PFSK-1 (cell line): Measurements from ENCODE around the gene GRB2. TPM values are rescaled to one million over a fixed set of nuclear protein-coding genes. Genes with fewer than 3 reads are reported as not detected.

ENCODE experiments used
- FOXP2 ChIP-seq: optimal IDR thresholded peaks from 2 replicates; pipeline ENCODE3; 2011; ENCODE audit warnings: borderline replicate concordance, control low read depth, inconsistent platforms; ENCODE audit not compliant: insufficient read depth; ENCODE audit errors: extremely low read length, extremely low read depth
- POLR2AphosphoS5 ChIP-seq: IDR thresholded peaks from 2 replicates; pipeline ENCODE4 v1.6.1; 2012; ENCODE audit warnings: low read depth, mild to moderate bottlenecking, control low read depth, low read length, moderate library complexity
- SIN3A ChIP-seq: IDR thresholded peaks from 2 replicates; pipeline ENCODE4 v1.6.1; 2012; ENCODE audit warnings: mild to moderate bottlenecking, low read length, moderate library complexity, borderline replicate concordance; ENCODE audit not compliant: insufficient read depth
- TAF1 ChIP-seq: IDR thresholded peaks from 2 replicates; pipeline ENCODE4 v1.6.1; 2012; ENCODE audit warnings: low read length, control low read depth, borderline replicate concordance; ENCODE audit not compliant: insufficient read depth
- polyA plus RNA-seq: library from polyadenylated mRNA; unstranded; fragments of >200 nt; gene quantifications from one replicate; pipeline ENCODE4 v1.2.1, GENCODE V29; 2012; ENCODE audit warnings: low read depth, missing spikeins; ENCODE audit not compliant: insufficient read length
- TF ChIP-seq, protein P1 (sequence below), 2 experiments: IDR thresholded peaks; 2 replicates each; pipeline versions ENCODE4 v1.6.1 to v1.8.0; 2011 to 2012; ENCODE audit warnings: low read depth in 2 of 2, low read length in 2 of 2, control low read depth in 1 of 2, inconsistent platforms in 1 of 2, mild to moderate bottlenecking in 1 of 2, moderate library complexity in 1 of 2; ENCODE audit not compliant: insufficient read depth in 1 of 2

Gene GRB2
- 81.9 TPM for polyA plus RNA-seq

DNA sequence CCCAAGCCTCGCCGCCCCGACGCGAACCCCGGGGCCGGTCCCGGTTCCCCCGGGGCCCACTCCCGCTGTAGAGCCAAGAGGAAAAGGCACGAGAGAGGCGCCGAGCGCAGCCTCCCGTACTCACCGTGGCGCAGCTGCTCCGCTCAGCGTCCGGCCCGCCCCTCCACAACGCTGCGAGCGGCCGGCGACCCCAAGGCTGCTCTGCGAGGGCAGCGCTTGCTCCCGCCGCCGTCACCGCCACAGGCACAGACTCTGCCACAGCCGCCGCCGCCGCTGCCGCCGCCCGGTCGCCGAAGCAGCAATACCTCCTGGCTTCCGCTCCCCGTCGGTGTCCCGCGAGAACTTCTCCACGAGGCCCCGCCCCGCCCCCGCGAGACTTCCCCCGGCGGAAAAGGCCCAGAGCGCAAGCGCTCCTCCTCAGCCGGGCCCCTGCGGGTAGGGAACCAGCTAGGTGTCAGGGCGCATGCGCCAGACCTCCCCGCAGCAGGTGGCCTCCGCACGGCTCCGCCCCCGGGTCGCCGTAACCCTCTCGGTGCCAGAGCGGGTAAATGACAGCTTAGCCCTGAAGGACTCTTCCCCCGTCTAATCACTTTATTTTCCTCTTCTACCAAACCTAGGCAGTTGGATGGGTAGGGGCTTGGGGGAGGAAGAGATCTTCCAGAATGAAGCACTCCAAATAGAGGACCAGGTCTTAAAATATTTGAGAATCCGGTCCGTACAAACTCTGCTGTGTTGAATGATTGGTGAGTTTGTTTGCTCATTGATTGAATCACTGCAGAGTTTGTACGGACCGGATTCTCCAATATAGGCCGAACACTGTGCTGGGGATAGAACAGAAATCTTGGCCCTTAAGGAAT lies at the start of gene GRB2:
GRB2 (minus strand) TSS at position 314 of the 857 bp plus-strand sequence. CDS start 12,050 bp downstream, outside the sequence.
- peak; percentile 87; the same call in 1 of the 2 replicates for TF ChIP-seq TAF1
- peak; percentile 92 for TF ChIP-seq POLR2AphosphoS5
- peak; percentile 49 for TF ChIP-seq FOXP2
- peak; percentile 25; the same call in 1 of the 2 replicates for TF ChIP-seq SIN3A
- TF ChIP-seq, protein P1, sequence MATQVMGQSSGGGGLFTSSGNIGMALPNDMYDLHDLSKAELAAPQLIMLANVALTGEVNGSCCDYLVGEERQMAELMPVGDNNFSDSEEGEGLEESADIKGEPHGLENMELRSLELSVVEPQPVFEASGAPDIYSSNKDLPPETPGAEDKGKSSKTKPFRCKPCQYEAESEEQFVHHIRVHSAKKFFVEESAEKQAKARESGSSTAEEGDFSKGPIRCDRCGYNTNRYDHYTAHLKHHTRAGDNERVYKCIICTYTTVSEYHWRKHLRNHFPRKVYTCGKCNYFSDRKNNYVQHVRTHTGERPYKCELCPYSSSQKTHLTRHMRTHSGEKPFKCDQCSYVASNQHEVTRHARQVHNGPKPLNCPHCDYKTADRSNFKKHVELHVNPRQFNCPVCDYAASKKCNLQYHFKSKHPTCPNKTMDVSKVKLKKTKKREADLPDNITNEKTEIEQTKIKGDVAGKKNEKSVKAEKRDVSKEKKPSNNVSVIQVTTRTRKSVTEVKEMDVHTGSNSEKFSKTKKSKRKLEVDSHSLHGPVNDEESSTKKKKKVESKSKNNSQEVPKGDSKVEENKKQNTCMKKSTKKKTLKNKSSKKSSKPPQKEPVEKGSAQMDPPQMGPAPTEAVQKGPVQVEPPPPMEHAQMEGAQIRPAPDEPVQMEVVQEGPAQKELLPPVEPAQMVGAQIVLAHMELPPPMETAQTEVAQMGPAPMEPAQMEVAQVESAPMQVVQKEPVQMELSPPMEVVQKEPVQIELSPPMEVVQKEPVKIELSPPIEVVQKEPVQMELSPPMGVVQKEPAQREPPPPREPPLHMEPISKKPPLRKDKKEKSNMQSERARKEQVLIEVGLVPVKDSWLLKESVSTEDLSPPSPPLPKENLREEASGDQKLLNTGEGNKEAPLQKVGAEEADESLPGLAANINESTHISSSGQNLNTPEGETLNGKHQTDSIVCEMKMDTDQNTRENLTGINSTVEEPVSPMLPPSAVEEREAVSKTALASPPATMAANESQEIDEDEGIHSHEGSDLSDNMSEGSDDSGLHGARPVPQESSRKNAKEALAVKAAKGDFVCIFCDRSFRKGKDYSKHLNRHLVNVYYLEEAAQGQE (IDR thresholded peaks at IDR 0.05; ENCODE audit: insufficient read depth in 1 of 2, low read depth in 2 of 2, low read length in 2 of 2), result 0 out of 4 replicates have a peak, but pooled peaks of 1 of the 2 experiments have one; percentile 17

DNA sequence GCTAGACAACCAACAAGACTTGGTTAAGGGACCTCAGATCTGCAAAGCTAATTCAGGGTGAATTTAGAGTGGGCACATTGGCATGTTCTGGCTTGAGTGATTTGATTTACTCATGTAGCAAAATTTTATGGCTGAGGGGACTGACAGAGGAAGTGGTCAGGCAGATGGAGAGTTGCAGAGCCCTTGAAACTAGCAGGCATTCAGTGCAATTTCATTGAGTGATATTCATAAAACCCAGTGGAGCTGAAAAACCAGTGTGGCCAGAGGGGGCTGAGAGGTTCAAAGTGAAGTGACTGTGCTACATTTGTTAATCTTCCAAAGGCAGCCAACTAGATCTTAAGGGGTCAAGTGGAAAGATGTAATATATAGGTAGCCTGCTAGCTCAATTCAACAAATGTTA lies 48.7 kb upstream of the GRB2 start:
- TF ChIP-seq FOXP2 (no peak), TAF1 (no peak), POLR2AphosphoS5 (no peak), SIN3A (no peak)
- TF ChIP-seq, protein P1 (IDR thresholded peaks at IDR 0.05; ENCODE audit: insufficient read depth in 1 of 2, low read depth in 2 of 2, low read length in 2 of 2), result no peak

DNA sequence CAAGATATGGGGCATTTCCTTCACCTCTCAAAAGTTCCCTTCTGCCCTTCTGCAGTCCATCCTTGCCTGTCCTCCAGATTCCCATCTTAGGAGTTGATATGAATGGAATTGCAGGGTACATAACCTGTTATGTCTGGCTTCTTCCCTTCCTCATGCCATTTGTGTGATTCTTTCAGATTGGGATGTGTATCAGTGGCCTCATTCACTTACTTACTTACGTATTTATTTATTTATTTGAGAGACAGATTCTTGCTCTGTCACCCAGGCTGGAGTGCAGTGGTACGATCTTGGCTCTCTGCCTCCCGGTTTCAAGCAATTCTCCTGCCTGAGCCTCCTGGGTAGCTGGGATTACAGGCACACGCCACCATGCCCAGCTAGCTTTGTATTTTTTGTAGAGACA lies 44.8 kb upstream of the GRB2 start:
- TF ChIP-seq, protein P1 (IDR thresholded peaks at IDR 0.05; ENCODE audit: insufficient read depth in 1 of 2, low read depth in 2 of 2, low read length in 2 of 2), result no peak
- TF ChIP-seq TAF1 (no peak), FOXP2 (no peak), POLR2AphosphoS5 (no peak), SIN3A (no peak)

- TF ChIP-seq, protein P1 (IDR thresholded peaks at IDR 0.05; ENCODE audit: insufficient read depth in 1 of 2, low read depth in 2 of 2, low read length in 2 of 2), result no peak
- TF ChIP-seq FOXP2, result no peak
- no peak for TF ChIP-seq POLR2AphosphoS5
- no peak for TF ChIP-seq SIN3A
- TF ChIP-seq TAF1, result no peak
These were observed 42.7 kb upstream of the GRB2 start for GRCh38 chr17:75447951-75448856.
